GM23338 (cell line): Measurements from ENCODE around the gene SIK2. TPM values are rescaled to one million over a fixed set of nuclear protein-coding genes. Genes with fewer than 3 reads are reported as not detected.

Experiments
- ATAC-seq: fragments of 200-7000 bp; cut with Tn5 transposase; 3 replicates; pipeline ENCODE4 v1.9.1; 2020
- DNase-seq: peaks from one replicate; pipeline ENCODE4 v3.0.0-alpha.2; 2015; ENCODE audit warnings: low spot score
- H2AFZ ChIP-seq: fragments of 200-600 bp; sonication (generic); 2 replicates; pipeline ENCODE4 v1.8.0; 2016; ENCODE audit warnings: antibody characterized with exemption, mild to moderate bottlenecking, moderate library complexity
- H3F3A ChIP-seq: fragments of 200-600 bp; sonication (generic); replicated peaks from 2 replicates; pipeline ENCODE4 v1.8.0; 2017; ENCODE audit warnings: antibody characterized with exemption, mixed run types, low read depth
- H3K27ac ChIP-seq: fragments of 200-600 bp; sonication (generic); 2 replicates; pipeline ENCODE4 v1.6.1; 2016; ENCODE audit warnings: low read depth
- H3K27me3 ChIP-seq: fragments of 200-600 bp; sonication (generic); 2 replicates; pipeline ENCODE4 v1.8.0; 2016; ENCODE audit warnings: mild to moderate bottlenecking, mixed run types, moderate library complexity; ENCODE audit not compliant: insufficient read depth
- H3K36me3 ChIP-seq: fragments of 200-600 bp; sonication (generic); 2 replicates; pipeline ENCODE4 v1.8.0; 2016; ENCODE audit warnings: mild to moderate bottlenecking; ENCODE audit not compliant: insufficient read depth
- H3K4me1 ChIP-seq: fragments of 200-600 bp; sonication (generic); 2 replicates; pipeline ENCODE4 v1.8.0; 2016; ENCODE audit warnings: mild to moderate bottlenecking, moderate library complexity; ENCODE audit not compliant: insufficient read depth
- H3K4me2 ChIP-seq: fragments of 200-600 bp; sonication (generic); 2 replicates; pipeline ENCODE4 v1.7.1; 2017; ENCODE audit warnings: mixed run types
- H3K4me3 ChIP-seq: fragments of 200-600 bp; sonication (generic); 2 replicates; pipeline ENCODE4 v1.6.1; 2016; ENCODE audit warnings: mixed run types
- H3K79me2 ChIP-seq: fragments of 200-600 bp; sonication (generic); replicated peaks from 2 replicates; pipeline ENCODE4 v1.8.0; 2017; ENCODE audit warnings: mild to moderate bottlenecking; ENCODE audit not compliant: insufficient read depth
- H3K9me2 ChIP-seq: fragments of 200-600 bp; sonication (generic); 2 replicates; pipeline ENCODE4 v1.8.0; 2017; ENCODE audit not compliant: insufficient read depth
- H4K20me1 ChIP-seq: fragments of 200-600 bp; sonication (generic); replicated peaks from 2 replicates; pipeline ENCODE4 v1.8.0; 2017; ENCODE audit warnings: mild to moderate bottlenecking; ENCODE audit not compliant: insufficient read depth
- H3K27ac Mint-ChIP-seq: 2 replicates; pipeline ENCODE4 v1.8.0; 2020; ENCODE audit warnings: inconsistent platforms, mild to moderate bottlenecking, moderate library complexity, mixed read lengths
- H3K27me3 Mint-ChIP-seq: 3 replicates; pipeline ENCODE4 v1.8.0; 2022; ENCODE audit warnings: low read depth, mild to moderate bottlenecking, moderate library complexity, mixed read lengths, inconsistent platforms; ENCODE audit not compliant: insufficient read depth, poor library complexity
- H3K36me3 Mint-ChIP-seq: 3 replicates; pipeline ENCODE4 v1.8.0; 2021; ENCODE audit warnings: low read depth, mild to moderate bottlenecking, inconsistent platforms, moderate library complexity, mixed read lengths
- H3K4me1 Mint-ChIP-seq: 3 replicates; pipeline ENCODE4 v1.8.0; 2020; ENCODE audit warnings: mild to moderate bottlenecking, inconsistent platforms, mixed read lengths
- H3K4me3 Mint-ChIP-seq: 3 replicates; pipeline ENCODE4 v1.8.0; 2021; ENCODE audit warnings: moderate library complexity, mild to moderate bottlenecking, inconsistent platforms, mixed read lengths
- H3K9me3 Mint-ChIP-seq: 3 replicates; pipeline ENCODE4 v1.8.0; 2020; ENCODE audit warnings: moderate library complexity, mild to moderate bottlenecking, inconsistent platforms, mixed read lengths
- ETS1 ChIP-seq: IDR thresholded peaks from 2 replicates; pipeline ENCODE4 v1.6.1; 2016; ENCODE audit warnings: antibody characterized with exemption
- EZH2 ChIP-seq: fragments of 200-600 bp; sonication (generic); IDR thresholded peaks from one replicate; pipeline ENCODE4 v1.8.0; 2017; ENCODE audit warnings: antibody characterized with exemption, mild to moderate bottlenecking, low read depth; ENCODE audit not compliant: unreplicated experiment
- JUNB ChIP-seq: IDR thresholded peaks from one replicate; pipeline ENCODE4 v1.6.1; 2016; ENCODE audit warnings: antibody characterized with exemption; ENCODE audit not compliant: unreplicated experiment
- NANOG ChIP-seq: IDR thresholded peaks from 2 replicates; pipeline ENCODE4 v1.6.1; 2016; ENCODE audit warnings: antibody characterized with exemption, borderline replicate concordance
- POLR2AphosphoS5 ChIP-seq: IDR thresholded peaks from 2 replicates; pipeline ENCODE4 v1.6.1; 2016; ENCODE audit warnings: antibody characterized with exemption, low read depth
- STAT1 ChIP-seq: IDR thresholded peaks from one replicate; pipeline ENCODE4 v1.6.1; 2016; ENCODE audit warnings: antibody characterized with exemption; ENCODE audit not compliant: unreplicated experiment
- ZNF114 ChIP-seq: fragments of 250-450 bp; sonication (Bioruptor Pico); IDR thresholded peaks from 2 replicates; pipeline ENCODE4 v1.5.0; 2020; ENCODE audit warnings: mild to moderate bottlenecking, moderate library complexity
- ZNF331 ChIP-seq: fragments of 250-450 bp; sonication (Bioruptor Pico); IDR thresholded peaks from 2 replicates; pipeline ENCODE4 v1.5.0; 2020; ENCODE audit warnings: low read depth, mild to moderate bottlenecking, moderate library complexity
- polyA plus RNA-seq: library from polyadenylated mRNA; unstranded; fragments of >200 nt; fragmentation: Nextera tagmentation; extraction: Ambion mirVana; gene quantifications from 2 replicates; pipeline ENCODE4 v1.2.1, GENCODE V29; 2016
- total RNA-seq: library from RNA; depleted of rRNA; stranded (reverse); fragments of >200 nt; shearing (Covaris generic); gene quantifications from 2 replicates; pipeline ENCODE4 v1.2.3, GENCODE V29; 2014
- TF ChIP-seq, protein P1 (sequence below): fragments of 250-450 bp; sonication (Bioruptor Pico); IDR thresholded peaks from 2 replicates; pipeline ENCODE4 v1.5.0; 2020; ENCODE audit warnings: mild to moderate bottlenecking, moderate library complexity
- TF ChIP-seq, protein P2 (sequence below), 2 experiments: fragments of 200-600 bp in 1 of 2; sonication (generic) in 1 of 2; conservative IDR thresholded peaks; 2 replicates each; pipeline versions ENCODE4 v1.5.1 to v1.6.1; 2016 to 2017; ENCODE audit warnings: antibody characterized with exemption in 2 of 2, low read depth in 2 of 2, mild to moderate bottlenecking in 2 of 2, moderate library complexity in 1 of 2

The SIK2 gene
- total and polyA plus RNA-seq, 2 experiments from 2014 or later, result 2.3 to 6.7 TPM

- Histone ChIP-seq H3K27me3 (no peaks in the 10 kb centered on the region), H2AFZ (no peak overlapping the region), H3K4me3 (no peak overlapping the region), H3K9me2 (no peaks in the 10 kb centered on the region), H4K20me1 (peaks cover 22% of the 10 kb centered on the region), H3K79me2 (peaks cover 26% of the 10 kb centered on the region), H3K4me1 (peaks cover 10% of the 10 kb centered on the region; the same call in 1 of the 2 replicates), H3K4me2 (no peak overlapping the region), H3K36me3 (peaks cover 76% of the 10 kb centered on the region), H3K27ac (no peak overlapping the region), H3F3A (no peaks in the 10 kb centered on the region)
- DNase-seq, result no peak
- TF ChIP-seq ZNF114 (CRISPR knock-in tag) (no peak), ETS1 (no peak)
- TF ChIP-seq, protein P1, sequence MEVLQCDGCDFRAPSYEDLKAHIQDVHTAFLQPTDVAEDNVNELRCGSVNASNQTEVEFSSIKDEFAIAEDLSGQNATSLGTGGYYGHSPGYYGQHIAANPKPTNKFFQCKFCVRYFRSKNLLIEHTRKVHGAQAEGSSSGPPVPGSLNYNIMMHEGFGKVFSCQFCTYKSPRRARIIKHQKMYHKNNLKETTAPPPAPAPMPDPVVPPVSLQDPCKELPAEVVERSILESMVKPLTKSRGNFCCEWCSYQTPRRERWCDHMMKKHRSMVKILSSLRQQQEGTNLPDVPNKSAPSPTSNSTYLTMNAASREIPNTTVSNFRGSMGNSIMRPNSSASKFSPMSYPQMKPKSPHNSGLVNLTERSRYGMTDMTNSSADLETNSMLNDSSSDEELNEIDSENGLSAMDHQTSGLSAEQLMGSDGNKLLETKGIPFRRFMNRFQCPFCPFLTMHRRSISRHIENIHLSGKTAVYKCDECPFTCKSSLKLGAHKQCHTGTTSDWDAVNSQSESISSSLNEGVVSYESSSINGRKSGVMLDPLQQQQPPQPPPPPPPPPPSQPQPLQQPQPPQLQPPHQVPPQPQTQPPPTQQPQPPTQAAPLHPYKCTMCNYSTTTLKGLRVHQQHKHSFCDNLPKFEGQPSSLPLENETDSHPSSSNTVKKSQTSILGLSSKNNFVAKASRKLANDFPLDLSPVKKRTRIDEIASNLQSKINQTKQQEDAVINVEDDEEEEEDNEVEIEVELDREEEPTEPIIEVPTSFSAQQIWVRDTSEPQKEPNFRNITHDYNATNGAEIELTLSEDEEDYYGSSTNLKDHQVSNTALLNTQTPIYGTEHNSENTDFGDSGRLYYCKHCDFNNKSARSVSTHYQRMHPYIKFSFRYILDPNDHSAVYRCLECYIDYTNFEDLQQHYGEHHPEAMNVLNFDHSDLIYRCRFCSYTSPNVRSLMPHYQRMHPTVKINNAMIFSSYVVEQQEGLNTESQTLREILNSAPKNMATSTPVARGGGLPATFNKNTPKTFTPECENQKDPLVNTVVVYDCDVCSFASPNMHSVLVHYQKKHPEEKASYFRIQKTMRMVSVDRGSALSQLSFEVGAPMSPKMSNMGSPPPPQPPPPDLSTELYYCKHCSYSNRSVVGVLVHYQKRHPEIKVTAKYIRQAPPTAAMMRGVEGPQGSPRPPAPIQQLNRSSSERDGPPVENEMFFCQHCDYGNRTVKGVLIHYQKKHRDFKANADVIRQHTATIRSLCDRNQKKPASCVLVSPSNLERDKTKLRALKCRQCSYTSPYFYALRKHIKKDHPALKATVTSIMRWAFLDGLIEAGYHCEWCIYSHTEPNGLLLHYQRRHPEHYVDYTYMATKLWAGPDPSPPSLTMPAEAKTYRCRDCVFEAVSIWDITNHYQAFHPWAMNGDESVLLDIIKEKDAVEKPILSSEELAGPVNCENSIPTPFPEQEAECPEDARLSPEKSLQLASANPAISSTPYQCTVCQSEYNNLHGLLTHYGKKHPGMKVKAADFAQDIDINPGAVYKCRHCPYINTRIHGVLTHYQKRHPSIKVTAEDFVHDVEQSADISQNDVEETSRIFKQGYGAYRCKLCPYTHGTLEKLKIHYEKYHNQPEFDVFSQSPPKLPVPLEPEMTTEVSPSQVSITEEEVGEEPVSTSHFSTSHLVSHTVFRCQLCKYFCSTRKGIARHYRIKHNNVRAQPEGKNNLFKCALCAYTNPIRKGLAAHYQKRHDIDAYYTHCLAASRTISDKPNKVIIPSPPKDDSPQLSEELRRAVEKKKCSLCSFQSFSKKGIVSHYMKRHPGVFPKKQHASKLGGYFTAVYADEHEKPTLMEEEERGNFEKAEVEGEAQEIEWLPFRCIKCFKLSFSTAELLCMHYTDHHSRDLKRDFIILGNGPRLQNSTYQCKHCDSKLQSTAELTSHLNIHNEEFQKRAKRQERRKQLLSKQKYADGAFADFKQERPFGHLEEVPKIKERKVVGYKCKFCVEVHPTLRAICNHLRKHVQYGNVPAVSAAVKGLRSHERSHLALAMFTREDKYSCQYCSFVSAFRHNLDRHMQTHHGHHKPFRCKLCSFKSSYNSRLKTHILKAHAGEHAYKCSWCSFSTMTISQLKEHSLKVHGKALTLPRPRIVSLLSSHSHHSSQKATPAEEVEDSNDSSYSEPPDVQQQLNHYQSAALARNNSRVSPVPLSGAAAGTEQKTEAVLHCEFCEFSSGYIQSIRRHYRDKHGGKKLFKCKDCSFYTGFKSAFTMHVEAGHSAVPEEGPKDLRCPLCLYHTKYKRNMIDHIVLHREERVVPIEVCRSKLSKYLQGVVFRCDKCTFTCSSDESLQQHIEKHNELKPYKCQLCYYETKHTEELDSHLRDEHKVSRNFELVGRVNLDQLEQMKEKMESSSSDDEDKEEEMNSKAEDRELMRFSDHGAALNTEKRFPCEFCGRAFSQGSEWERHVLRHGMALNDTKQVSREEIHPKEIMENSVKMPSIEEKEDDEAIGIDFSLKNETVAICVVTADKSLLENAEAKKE, result no peak
- no peak for ATAC-seq
- Mint-ChIP-seq H3K27me3 (no peaks in the 10 kb centered on the region), H3K27ac (no peak overlapping the region), H3K36me3 (peaks cover 89% of the 10 kb centered on the region), H3K9me3 (no peaks in the 10 kb centered on the region), H3K4me3 (no peak overlapping the region), H3K4me1 (peaks cover 13% of the 10 kb centered on the region)
Measured at GRCh38 chr11:111759376-111759775, 157.1 kb downstream of the SIK2 start.

GRCh38 chr11:111759778-111760407 is 157.6 kb downstream of the SIK2 start:
- ATAC-seq, result no peak
- no peak for TF ChIP-seq EZH2
- TF ChIP-seq, protein P2, sequence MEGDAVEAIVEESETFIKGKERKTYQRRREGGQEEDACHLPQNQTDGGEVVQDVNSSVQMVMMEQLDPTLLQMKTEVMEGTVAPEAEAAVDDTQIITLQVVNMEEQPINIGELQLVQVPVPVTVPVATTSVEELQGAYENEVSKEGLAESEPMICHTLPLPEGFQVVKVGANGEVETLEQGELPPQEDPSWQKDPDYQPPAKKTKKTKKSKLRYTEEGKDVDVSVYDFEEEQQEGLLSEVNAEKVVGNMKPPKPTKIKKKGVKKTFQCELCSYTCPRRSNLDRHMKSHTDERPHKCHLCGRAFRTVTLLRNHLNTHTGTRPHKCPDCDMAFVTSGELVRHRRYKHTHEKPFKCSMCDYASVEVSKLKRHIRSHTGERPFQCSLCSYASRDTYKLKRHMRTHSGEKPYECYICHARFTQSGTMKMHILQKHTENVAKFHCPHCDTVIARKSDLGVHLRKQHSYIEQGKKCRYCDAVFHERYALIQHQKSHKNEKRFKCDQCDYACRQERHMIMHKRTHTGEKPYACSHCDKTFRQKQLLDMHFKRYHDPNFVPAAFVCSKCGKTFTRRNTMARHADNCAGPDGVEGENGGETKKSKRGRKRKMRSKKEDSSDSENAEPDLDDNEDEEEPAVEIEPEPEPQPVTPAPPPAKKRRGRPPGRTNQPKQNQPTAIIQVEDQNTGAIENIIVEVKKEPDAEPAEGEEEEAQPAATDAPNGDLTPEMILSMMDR (conservative IDR thresholded peaks at IDR 0.05; ENCODE audit: low read depth in 2 of 2), result no peak
- TF ChIP-seq ZNF331 (CRISPR knock-in tag), result no peak
- TF ChIP-seq NANOG, result no peak
- no peak for TF ChIP-seq STAT1
- TF ChIP-seq JUNB, result no peak
- TF ChIP-seq POLR2AphosphoS5, result no peak

More at GRCh38 chr11:111759778-111760407, 157.6 kb downstream of the SIK2 start:
- H3K4me1 ChIP-seq, result peaks cover 15% of the 10 kb centered on the region
- peaks cover 89% of the 10 kb centered on the region for H3K36me3 Mint-ChIP-seq
- no peak for DNase-seq
- no peak overlapping the region for H3K4me3 Mint-ChIP-seq
- no peak overlapping the region for H2AFZ ChIP-seq
- peaks cover 17% of the 10 kb centered on the region for H3K4me1 Mint-ChIP-seq
- H3K9me3 Mint-ChIP-seq, result no peaks in the 10 kb centered on the region
- H3K27ac Mint-ChIP-seq, result no peak overlapping the region
- peaks cover 27% of the 10 kb centered on the region for H4K20me1 ChIP-seq
- peaks cover 74% of the 10 kb centered on the region for H3K36me3 ChIP-seq
- no peaks in the 10 kb centered on the region for H3K27me3 ChIP-seq
- H3K4me2 ChIP-seq, result no peak overlapping the region
- no peaks in the 10 kb centered on the region for H3K9me2 ChIP-seq
- no peak overlapping the region for H3K27ac ChIP-seq
- H3K27me3 Mint-ChIP-seq, result no peaks in the 10 kb centered on the region
- H3K4me3 ChIP-seq, result no peak overlapping the region
- no peaks in the 10 kb centered on the region for H3F3A ChIP-seq
- H3K79me2 ChIP-seq, result peaks cover 31% of the 10 kb centered on the region
